Iris pigment epithelial cell (primary cell): ENCODE results near the gene CPT1A.
A peak's percentile ranks its signal among the peaks of the same experiment; 100 is the strongest.
"Not testable (repeated sequence)": the region's sequence is repeated elsewhere in the genome, so short reads cannot be mapped to it uniquely, and the experiment has no call there.

ENCODE experiments used
- DNase-seq: peaks from one replicate; pipeline ENCODE4 v3.0.0-alpha.2; 2011; ENCODE audit warnings: low read depth

Gene CPT1A

GRCh38 chr11:68841718-68842426 lies at the start of gene CPT1A:
Gene CPT1A (minus strand): TSS chr11:68841916. CDS start chr11:68815474, 26,442 bp downstream.
- peak; percentile 78 for DNase-seq

DNA sequence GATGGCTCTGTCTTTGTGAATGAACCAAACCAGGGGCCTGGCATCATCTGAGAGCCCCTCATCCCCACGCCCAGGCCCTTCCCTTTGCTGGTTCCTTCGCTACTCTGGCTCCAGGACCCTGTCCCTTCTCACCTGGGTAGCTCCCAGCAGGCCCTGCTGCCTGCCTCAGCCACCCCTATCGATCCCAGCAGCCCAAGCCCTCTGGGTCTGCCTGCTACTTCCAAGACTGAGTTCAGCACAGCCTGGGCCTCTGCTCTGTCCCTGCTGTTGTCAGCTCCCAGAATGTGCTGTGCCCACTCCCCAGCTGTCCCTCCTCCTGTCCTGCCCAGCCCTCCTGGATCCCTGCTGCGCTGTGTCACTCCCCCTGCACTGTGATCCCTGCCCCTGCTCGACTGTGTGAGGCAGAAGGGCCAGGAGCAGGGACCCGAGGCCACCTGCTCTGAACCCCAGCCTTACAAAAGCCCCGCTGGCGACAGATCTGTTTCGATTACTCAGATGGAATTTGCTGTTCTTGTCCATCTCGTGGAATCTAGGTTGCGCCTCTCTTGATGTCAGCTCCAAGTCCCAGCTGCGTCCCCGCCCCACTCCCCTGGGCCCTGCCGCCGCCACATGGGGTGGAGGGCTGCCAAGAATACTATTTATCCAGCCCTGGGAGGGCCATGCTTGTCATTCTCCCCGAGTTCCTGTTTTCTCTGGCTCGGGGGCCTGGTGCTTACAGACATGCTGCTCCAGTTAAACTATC lies 48.9 kb upstream of the CPT1A start:
- DNase-seq: peak; percentile 86

- DNase-seq: peak; percentile 84
Observed at GRCh38 chr11:68889948-68890446, 48.3 kb upstream of the CPT1A start.

GRCh38 chr11:68884827-68885226 lies 43.1 kb upstream of the CPT1A start:
- DNase-seq: not testable (repeated sequence)

GRCh38 chr11:68882391-68882790 lies 40.7 kb upstream of the CPT1A start:
- DNase-seq: no peak

DNA sequence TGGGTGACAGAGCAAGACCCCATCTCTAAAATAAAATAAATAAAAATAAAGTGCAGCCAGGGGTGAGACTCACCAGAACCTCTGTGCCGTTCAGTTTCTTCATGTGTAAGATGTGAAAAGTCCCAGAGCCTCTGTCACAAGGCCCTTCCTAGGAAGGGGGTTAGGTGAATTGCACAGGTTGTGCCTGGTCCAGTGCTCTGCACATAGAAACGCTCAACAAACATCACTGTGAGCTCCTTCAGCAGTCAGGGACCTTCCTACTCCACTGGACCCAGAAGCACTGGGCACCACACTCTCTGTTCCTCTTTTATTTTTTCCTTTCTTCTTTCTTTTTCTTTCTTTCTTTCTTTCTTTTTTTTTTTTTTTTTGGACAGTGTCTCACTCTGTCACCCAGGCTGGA lies 39.6 kb upstream of the CPT1A start:
- DNase-seq: no peak

- no peak for DNase-seq
Observed at GRCh38 chr11:68880851-68881250, 39.1 kb upstream of the CPT1A start.

DNA sequence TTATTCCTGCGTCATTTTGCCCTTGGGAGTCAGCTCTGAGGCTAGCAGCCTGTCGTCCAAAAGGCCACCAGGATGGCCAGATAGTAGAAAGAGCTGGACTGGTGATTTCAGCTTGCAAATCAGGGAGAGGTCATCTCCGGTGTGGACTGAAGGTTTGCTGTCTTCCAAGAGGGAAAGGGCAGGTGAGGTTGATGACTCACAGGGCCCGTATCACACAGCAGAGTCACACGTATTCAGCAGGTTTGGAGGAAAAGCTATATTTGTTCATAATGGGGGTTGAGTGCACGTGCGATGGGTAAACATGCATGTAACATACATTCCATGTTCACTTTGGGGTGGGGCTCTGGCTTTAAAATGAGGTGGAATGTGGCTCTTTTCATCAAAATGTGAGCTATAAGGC lies 36.3 kb upstream of the CPT1A start:
- DNase-seq: no peak

DNA sequence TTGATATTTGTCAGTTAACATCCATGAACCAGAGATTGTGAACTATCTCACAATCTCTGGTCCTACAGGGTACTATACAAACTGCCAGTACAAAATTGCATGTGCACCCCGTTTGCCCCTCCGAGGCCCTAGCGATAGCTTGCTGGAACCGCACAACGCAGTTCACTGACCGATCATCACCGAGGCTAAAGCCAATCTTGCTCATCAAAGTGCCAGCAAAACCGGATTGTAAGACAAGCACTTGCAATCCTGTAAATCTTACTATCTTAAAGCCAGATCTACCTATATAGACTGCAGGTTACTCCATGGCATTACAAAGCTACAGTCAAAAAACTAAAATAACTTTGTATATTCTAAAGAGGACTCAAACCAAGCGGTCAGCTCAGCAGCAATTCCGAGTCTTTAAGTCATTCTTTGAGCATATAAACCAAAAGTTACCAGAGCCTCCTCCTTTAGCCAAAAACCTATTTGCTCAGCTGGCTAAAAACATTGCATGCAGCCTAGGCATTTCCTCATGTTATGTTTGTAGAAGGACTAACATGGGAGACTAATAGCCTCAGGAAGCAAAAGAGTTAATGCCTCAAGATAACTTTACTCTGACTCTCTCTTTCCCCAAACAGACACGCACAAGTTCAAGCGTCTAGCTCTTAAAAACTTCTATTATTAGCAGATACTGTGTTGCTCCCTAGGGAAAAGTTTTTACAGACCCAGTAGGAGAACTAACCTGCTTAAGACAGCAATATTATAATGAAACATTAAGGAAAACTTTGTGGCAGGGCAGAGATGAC lies 30.7 kb upstream of the CPT1A start:
- peak; percentile 27 for DNase-seq

DNA sequence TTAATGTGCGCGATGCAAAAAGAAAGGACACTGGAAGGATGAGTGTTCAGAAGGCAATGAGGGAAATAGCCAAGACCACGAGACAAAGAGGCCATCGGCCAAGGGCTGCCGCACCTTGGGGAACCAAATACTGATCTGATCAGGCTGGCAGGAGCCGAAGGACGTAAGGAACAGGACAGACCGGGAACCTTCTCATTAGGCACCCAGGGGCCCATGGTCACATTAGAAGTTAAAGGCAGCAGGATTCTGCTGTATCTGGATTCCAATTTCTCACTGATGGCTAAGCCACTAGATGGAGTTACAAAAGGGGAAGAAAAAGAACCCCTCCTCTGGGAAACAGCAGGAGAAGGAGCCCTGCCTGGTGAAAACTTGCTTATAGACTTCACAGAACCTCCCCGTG lies 28.8 kb upstream of the CPT1A start:
- DNase-seq: no peak

GRCh38 chr11:68868221-68868835 lies 26.6 kb upstream of the CPT1A start:
- no peak for DNase-seq

GRCh38 chr11:68867066-68867465 lies 25.4 kb upstream of the CPT1A start:
- DNase-seq: no peak

DNA sequence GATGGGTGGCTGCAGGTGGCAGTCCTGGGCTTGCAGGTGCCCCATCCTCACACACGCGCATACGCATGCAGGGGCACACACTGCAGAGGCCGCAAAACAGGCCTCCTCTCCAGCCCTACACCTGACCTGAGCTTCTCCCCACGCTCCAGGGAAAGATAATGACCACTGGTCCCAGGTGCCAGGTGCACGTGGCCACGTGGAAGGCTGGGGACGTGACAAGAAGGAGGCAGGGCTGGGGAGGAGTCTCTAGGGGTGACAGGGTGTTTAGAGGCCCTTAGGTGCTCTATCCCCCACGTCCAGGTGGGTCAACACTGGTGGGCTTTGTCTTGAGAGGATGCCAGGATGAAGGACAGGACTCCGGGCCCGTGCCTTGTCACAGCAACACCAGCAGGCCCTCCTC lies 23.5 kb upstream of the CPT1A start:
- no peak for DNase-seq

GRCh38 chr11:68863553-68864265 lies 22.0 kb upstream of the CPT1A start:
- no peak for DNase-seq

DNA sequence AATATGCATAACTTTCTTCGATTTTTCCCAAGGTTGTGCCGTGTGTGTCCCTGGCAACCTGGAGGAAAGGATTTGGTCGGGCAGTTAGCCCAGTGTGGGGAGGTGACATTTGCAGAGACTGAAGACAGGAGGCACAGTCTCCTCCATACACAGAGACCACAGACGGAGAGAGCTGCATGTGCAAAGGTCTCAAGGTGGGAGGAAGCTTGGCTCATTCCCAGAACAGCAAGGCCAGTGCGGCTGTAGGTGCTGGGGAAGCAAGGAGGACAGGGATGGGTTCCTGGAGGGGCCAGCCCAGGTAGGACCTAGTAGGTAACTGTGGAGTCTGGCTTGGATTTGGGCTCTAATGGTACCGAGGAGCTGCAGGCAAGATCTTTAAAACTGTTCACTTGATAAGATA lies 20.7 kb upstream of the CPT1A start:
- no peak for DNase-seq

- no peak for DNase-seq
Observed at GRCh38 chr11:68859123-68859522, 17.4 kb upstream of the CPT1A start.

DNA sequence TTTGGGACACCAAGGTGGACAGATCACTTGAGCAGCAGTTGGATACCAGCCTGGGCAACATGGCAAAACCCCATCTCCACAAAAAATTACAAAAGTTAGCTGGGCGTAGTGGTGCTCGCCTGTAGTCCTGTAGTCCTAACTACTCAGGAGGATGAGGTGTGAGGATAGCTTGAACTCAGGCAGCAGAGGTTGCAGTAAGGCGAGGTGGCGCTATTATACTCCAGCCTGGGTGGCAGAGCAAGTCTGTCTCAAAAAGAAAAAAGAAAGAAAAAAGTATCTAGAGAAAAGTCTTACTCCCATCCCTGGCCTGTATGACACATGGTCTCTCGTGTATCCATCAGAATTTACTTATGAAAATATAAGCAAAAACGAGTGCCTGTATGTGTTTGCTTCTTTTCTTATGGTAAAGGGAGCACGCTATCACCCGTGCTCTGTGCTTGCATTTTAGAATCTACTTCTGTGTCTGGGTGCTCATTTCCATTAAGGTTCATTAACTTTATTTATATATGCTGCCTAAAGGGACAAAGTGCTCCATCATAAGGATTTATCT lies 15.4 kb upstream of the CPT1A start:
- DNase-seq: no peak

- DNase-seq: not testable (repeated sequence)
Observed at GRCh38 chr11:68856425-68857030, 14.8 kb upstream of the CPT1A start.

DNA sequence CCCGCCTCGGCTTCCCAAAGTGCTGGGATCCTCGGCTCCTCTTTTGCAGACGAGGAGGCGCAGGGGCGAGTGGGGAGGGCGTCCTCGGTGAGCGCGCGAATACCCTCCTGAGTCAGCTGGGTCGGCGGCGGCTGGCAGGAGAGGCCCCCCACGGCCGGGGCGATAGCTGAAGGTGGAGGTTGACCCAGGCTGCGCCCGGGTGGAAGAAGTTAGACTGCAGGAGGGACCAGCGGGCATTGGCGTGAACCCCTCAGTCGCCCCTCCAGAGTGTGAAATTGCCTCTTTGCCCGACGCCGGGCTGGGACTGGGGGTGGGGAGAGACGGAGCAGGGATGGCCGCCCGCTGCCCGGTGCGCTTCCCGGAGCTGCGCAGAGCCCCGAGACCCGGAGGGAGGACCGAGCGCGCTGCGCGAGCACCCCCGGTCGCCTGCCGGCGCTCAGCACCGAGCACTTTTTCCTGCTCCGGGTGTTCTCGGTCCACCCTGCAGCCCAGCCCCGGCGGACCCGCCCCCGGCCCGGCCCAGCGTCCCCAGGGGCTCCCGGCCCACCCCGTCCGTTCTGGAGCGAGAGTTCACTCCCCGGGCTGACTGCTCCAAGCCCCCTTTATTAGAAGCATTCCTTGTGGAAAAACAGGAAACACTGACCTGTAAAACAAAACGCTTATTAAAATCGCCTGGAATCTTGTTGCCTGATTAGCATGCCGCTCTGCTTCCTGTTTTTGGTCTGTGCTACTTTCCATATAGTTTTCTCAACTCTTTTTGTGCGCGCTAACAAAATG lies 13.7 kb upstream of the CPT1A start:
- DNase-seq: peak; percentile 64
